ENCODE data around the gene ARHGAP6.

The ARHGAP6 gene

GRCh38 chrX:11424903-11425674 is 240.6 kb downstream of the ARHGAP6 start:
- Histone ChIP-seq H3K27me3 (replicated peaks; ENCODE audit: insufficient read depth, low read length) (no peaks in the 10 kb centered on the region), H3K79me2 (ENCODE audit: low read length) (peaks cover 70% of the 10 kb centered on the region)

GRCh38 chrX:11423949-11424348 is 241.8 kb downstream of the ARHGAP6 start:
- no peaks in the 10 kb centered on the region for H3K9me2 ChIP-seq (replicated peaks; ENCODE audit: insufficient read depth, low read length)
- H3K9me3 ChIP-seq (replicated peaks; ENCODE audit: insufficient read depth, low read length): no peaks in the 10 kb centered on the region
- no peaks in the 10 kb centered on the region for H4K20me1 ChIP-seq (ENCODE audit: insufficient read depth, low read length)
- peaks cover 82% of the 10 kb centered on the region for H3K79me2 ChIP-seq (ENCODE audit: low read length)
- no peaks in the 10 kb centered on the region for H3K36me3 ChIP-seq (replicated peaks; ENCODE audit: insufficient read depth, low read length)
- DNase-seq: peak; percentile 36
- peaks cover 58% of the 10 kb centered on the region for H3K4me1 ChIP-seq (ENCODE audit: low read length)
- H3K27ac ChIP-seq (ENCODE audit: low read length): peak overlapping the region; percentile 100
- H3K9ac ChIP-seq (ENCODE audit: low read length): peak overlapping the region; percentile 96
- peak overlapping the region; percentile 89 for H3K4me2 ChIP-seq (ENCODE audit: low read depth, low read length)
- TF ChIP-seq EZH2 (optimal IDR thresholded peaks at IDR 0.05; ENCODE audit: low read depth, low read length) (no peak), CTCF (IDR thresholded peaks at IDR 0.05; ENCODE audit: low read length) (no peak), EZH2phosphoT487 (IDR thresholded peaks at IDR 0.05; ENCODE audit: low read length) (no peak)
- peak overlapping the region; percentile 47; the same call in 1 of the 2 replicates for H3K4me3 ChIP-seq (ENCODE audit: low read length)
- H3K27me3 ChIP-seq (replicated peaks; ENCODE audit: insufficient read depth, low read length): no peaks in the 10 kb centered on the region
- H3F3A ChIP-seq (ENCODE audit: insufficient read depth, low read length): peaks cover 22% of the 10 kb centered on the region
- H2AFZ ChIP-seq (ENCODE audit: low read length): no peak overlapping the region

More at GRCh38 chrX:11424903-11425674, 240.6 kb downstream of the ARHGAP6 start:
- no peaks in the 10 kb centered on the region for H3K9me2 ChIP-seq (replicated peaks; ENCODE audit: insufficient read depth, low read length)
- H3F3A ChIP-seq (ENCODE audit: insufficient read depth, low read length): peaks cover 33% of the 10 kb centered on the region
- DNase-seq: no peak
- peak overlapping the region; percentile 100 for H3K27ac ChIP-seq (ENCODE audit: low read length)
- no peaks in the 10 kb centered on the region for H4K20me1 ChIP-seq (ENCODE audit: insufficient read depth, low read length)
- H3K4me1 ChIP-seq (ENCODE audit: low read length): peaks cover 67% of the 10 kb centered on the region
- H3K36me3 ChIP-seq (replicated peaks; ENCODE audit: insufficient read depth, low read length): no peaks in the 10 kb centered on the region
- no peaks in the 10 kb centered on the region for H3K9me3 ChIP-seq (replicated peaks; ENCODE audit: insufficient read depth, low read length)
- H2AFZ ChIP-seq (ENCODE audit: low read length): no peak overlapping the region
- H3K4me2 ChIP-seq (ENCODE audit: low read depth, low read length): peak overlapping the region; percentile 89
- TF ChIP-seq EZH2 (optimal IDR thresholded peaks at IDR 0.05; ENCODE audit: low read depth, low read length): no peak
- TF ChIP-seq CTCF (IDR thresholded peaks at IDR 0.05; ENCODE audit: low read length): no peak
- no peak for TF ChIP-seq EZH2phosphoT487 (IDR thresholded peaks at IDR 0.05; ENCODE audit: low read length)
- peak overlapping the region; percentile 96 for H3K9ac ChIP-seq (ENCODE audit: low read length)
- H3K4me3 ChIP-seq (ENCODE audit: low read length): peak overlapping the region; percentile 77

GRCh38 chrX:11423362-11423818 is 242.3 kb downstream of the ARHGAP6 start:
- Histone ChIP-seq H3F3A (ENCODE audit: insufficient read depth, low read length) (peaks cover 21% of the 10 kb centered on the region), H3K4me3 (ENCODE audit: low read length) (peak overlapping the region; percentile 47; the same call in 1 of the 2 replicates), H3K36me3 (replicated peaks; ENCODE audit: insufficient read depth, low read length) (no peaks in the 10 kb centered on the region), H3K27me3 (replicated peaks; ENCODE audit: insufficient read depth, low read length) (no peaks in the 10 kb centered on the region), H2AFZ (ENCODE audit: low read length) (no peak overlapping the region), H3K27ac (ENCODE audit: low read length) (peak overlapping the region; percentile 100), H3K4me1 (ENCODE audit: low read length) (peaks cover 53% of the 10 kb centered on the region), H3K9me3 (replicated peaks; ENCODE audit: insufficient read depth, low read length) (no peaks in the 10 kb centered on the region), H4K20me1 (ENCODE audit: insufficient read depth, low read length) (no peaks in the 10 kb centered on the region), H3K9me2 (replicated peaks; ENCODE audit: insufficient read depth, low read length) (no peaks in the 10 kb centered on the region), H3K79me2 (ENCODE audit: low read length) (peaks cover 87% of the 10 kb centered on the region), H3K4me2 (ENCODE audit: low read depth, low read length) (peak overlapping the region; percentile 89), H3K9ac (ENCODE audit: low read length) (peak overlapping the region; percentile 96)
- peak; percentile 94 for DNase-seq
- no peak for TF ChIP-seq EZH2 (optimal IDR thresholded peaks at IDR 0.05; ENCODE audit: low read depth, low read length)
- no peak for TF ChIP-seq CTCF (IDR thresholded peaks at IDR 0.05; ENCODE audit: low read length)
- no peak for TF ChIP-seq EZH2phosphoT487 (IDR thresholded peaks at IDR 0.05; ENCODE audit: low read length)
